Effector CD8-positive, alpha-beta T cell (primary cell): ENCODE measurements around the gene BCL11B.
"Not testable (repeated sequence)": the region's sequence is repeated elsewhere in the genome, so short reads cannot be mapped to it uniquely, and the experiment has no call there.

Experiments
- DNase-seq: peaks from one replicate; lab custom pipeline; 2025; lab: John Stamatoyannopoulos, UW

The BCL11B gene

GRCh38 chr14:99199846-99200653, 71.9 kb downstream of the BCL11B start:
- no peak for DNase-seq

DNA sequence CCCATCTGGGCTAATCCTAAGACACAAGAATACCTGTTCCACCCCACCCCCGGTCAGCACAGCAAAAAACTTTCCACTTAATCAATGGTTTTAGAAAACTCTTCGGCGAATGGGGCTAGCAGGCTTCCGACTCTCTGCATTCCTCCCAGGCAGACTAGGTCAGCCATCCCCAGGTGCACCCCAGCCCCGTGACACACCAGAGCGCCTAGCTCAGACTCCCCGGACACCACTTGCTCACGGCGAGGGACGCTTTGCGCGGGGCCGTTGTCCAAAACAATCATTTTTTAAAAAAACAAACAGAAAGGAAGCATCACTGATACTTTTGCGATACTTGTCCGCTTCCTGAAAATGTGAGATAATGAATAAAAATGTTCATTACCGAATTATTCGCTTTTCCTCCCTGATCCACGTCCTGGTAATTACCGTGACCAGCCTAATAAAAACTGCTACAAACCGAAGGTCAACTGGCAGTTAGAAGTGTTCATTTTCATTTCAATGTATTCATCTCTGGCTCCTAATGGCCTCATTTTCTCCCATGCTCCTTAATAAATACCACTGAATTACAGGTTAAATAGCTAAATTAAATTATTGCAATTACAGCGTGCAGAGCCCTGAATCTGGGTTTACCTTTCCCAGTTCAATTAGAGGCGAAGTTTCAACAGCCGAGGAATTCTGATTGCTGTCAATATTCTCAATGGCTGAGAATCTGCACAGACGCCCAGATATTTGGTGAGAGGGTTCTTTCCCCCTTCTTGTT, 73.1 kb downstream of the BCL11B start:
- no peak for DNase-seq

DNA sequence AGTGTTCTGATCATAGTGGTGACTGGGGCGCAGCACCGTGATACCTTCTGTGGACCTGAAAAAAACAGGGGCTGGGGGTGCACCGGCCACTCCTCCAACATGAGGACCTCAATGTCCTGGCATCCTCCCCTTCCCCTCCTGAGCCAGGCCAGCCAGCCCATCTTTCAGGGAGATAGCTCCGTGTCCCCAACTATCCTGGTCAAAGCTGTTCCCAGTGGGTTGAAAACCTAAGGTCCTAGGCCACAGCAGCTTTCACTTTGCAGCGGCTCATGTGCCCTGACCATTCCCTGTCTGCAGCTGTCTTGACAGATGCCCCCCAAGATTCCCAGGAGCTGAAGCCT, 75.7 kb downstream of the BCL11B start:
- DNase-seq = no peak

- DNase-seq = no peak
Observed at GRCh38 chr14:99195602-99196309, 76.2 kb downstream of the BCL11B start.

DNA sequence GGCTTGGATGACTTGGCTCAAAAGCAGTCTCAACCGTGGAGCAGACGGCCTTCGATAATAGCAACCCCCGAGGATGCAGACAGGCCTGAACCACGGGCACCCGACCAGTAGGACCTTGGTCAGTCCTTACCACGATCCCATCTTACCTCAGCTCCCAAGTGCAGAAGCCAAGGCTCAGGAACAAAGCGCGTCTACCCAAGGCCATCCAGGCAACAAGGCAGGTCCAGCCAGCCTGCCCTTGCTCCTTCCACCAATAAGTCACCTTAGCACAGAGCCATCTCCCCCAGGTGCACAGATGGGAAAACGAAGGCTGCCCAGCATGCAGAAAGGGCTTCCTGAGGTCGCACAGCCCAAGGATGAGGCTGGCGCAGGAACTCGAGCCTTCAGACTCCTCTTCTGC, 77.3 kb downstream of the BCL11B start:
- DNase-seq = no peak

- DNase-seq = no peak
Observed at GRCh38 chr14:99194136-99194535, 77.9 kb downstream of the BCL11B start.

GRCh38 chr14:99192830-99193229, 79.2 kb downstream of the BCL11B start:
- no peak for DNase-seq

DNA sequence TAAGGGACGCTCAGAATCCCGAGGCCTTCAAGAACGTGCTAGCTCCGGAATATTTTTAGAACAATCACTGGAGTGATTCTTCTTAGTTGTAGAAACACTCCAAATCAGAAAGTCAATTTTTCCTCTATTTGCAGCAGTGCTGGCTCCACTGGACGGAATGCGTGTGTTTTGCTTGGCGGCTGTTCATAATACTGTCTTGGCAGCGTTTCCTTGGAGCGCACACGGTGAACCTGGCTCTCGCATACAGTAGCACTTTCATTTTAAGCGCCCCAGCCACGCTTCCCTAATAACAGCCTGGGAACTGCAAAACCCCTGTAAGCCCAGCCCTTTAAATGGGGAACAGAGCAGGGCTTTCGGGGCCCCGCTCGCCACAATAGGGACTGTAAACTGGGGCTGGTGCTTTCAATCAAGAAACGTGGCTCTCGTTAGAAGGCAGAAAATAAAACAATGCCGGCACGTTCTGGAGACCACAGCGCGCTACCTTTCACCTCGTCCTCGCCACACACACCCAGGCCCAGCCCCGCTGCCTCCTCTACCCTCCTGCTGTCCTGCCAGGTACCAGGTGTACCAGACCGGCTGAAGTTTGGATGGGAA, 79.9 kb downstream of the BCL11B start:
- no peak for DNase-seq

DNA sequence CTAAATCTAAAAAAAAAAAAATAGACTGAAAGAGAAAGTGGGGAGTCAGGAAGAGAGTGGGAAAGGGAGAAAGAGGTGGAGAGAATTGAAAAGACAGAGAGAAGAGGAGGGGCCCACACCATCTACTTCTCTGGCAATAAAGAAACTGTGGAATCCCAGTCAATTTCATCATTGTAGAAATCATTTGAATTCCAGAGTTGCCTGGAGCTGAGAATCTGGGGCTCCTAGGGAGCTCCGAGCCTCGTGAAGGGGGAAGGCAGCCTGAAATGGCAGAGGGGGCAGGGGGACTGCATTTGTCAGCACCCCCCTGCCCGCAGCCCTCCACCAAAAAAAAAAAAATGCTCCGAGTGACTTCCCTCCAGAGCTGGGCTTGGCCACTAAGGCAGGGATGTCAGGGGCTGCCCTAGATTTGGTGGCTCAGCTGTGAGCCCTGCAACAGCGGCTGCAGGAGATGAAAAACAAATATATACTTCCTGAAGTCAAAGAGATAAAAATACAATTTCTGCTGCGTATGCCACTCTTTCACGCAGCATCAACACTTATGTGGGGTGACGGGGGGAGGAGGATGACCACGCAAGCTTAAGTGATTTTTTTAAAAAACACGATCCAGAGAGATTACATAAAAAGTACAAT, 80.5 kb downstream of the BCL11B start:
- peak; percentile 34 for DNase-seq

- peak; percentile 25 for DNase-seq
Observed at GRCh38 chr14:99190696-99191394, 81.2 kb downstream of the BCL11B start.

GRCh38 chr14:99189201-99189801, 82.7 kb downstream of the BCL11B start:
- no peak for DNase-seq

DNA sequence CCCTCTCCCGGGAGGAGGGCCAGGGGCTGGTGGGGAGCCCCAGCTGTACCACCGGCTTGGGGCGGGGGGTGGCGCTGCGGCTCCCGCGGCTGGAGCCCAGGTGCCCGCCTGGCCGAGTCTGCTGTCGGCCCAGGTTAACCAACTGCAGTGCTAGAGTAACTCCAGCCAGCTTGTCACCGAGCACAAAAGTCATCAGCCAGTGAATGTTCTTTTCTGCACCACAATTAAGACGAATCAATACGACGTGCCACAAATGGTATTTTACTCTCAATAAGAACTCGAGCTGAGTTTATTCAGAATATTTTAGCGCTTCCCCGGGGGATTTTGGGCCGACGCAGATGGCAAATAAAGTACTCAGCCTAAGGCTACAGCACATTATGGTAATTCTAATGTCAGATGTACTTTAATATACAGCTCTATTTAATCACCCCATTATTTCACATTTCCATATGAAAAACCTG, 83.2 kb downstream of the BCL11B start:
- DNase-seq = no peak

GRCh38 chr14:99187858-99188257, 84.1 kb downstream of the BCL11B start:
- DNase-seq = no peak

DNA sequence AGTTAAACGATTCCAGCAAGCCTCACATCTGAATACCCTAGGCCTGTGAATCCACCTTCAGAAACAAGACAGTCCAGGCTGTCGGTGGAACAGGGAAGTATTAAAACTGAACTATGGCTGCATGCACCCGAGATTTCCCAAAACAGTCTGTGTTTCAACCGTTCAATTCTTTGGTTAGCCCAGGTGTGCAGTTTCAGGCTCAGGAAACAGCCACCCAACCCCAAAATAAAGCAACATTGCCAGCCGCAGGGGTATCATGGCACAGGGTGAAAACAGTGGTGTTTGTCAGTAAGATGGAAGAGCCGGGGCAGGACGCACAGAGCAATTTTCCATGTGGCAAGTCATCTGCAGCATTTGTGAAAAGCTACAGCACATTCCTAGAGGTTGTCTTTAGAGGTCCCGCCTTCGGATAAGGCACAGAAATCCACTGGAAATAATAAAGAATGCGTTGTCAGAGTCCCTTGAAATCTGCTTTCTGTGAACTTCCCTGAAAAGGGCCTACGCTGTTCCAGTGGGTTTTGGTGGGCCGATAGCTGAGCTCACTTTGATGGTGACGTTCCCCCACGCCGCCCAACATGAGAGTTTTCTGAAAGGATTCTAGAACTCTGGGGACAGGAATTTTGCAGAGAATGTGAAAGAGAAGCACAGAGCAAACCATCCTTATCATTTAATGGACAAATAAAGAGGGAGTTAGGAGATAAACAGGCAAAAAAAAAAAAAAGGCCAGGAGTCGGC, 84.9 kb downstream of the BCL11B start:
- DNase-seq = no peak

DNA sequence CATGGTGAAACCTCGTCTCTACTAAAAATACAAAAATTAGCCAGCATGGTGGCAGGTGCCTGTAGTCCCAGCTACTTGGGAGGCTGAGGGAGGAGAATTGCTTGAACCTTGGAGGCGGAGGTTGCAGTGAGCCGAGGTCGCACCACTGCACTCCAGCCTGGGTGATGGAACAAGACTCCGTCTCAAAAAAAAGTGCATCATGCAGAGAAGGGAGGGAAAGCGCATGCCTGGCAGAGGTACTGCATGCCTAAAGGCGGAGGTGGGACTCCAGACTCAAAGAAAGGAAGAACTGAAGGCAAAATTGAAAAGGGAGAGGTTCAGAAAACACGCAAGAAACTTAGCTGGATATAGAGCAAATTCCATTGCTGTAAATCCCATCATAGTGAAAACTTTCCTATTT, 85.7 kb downstream of the BCL11B start:
- DNase-seq = not testable (repeated sequence)

DNA sequence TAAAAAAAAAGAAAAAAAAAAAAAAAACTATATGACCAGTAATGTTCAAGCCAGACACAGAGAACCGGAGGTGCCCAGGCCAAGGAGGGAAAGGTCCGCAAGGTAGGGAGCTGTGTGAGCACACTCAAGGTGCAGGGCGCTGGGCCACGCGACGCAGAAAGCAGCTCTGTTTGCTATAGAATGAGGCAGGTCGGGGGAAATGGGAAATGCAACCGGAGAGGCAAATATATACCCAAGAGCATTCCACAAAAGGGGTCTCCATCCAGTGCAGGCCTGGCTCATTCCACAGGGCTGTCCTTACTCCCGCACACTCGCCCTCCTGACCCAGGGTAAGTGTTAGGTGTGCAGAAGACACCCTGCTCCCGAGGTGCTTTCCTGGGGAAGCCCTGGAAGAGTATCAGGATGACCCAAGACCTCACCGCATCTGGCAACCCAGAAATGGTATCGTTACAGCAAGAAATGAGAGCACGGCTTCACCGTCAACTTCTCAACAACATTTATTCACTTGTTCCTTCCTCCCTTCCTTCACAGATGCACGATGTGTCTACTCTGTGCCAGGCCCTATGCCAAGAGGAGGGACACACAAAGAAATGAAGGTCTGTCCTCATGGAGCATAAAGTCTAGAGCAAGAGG, 86.4 kb downstream of the BCL11B start:
- DNase-seq = no peak

- no peak for DNase-seq
Observed at GRCh38 chr14:99183716-99184115, 88.3 kb downstream of the BCL11B start.

GRCh38 chr14:99183311-99183710, 88.7 kb downstream of the BCL11B start:
- DNase-seq = no peak

GRCh38 chr14:99182548-99183250, 89.3 kb downstream of the BCL11B start:
- no peak for DNase-seq
